HG02885 (cell line): ENCODE data around the gene TACC2.
"Not testable (repeated sequence)": the region's sequence is repeated elsewhere in the genome, so short reads cannot be mapped to it uniquely, and the experiment has no call there.

Experiments used
- ATAC-seq: cut with Tn5 transposase; IDR thresholded peaks from one replicate; pipeline ENCODE4 v1.9.1; 2021; ENCODE audit warnings: mild to moderate bottlenecking; ENCODE audit not compliant: unreplicated experiment, poor library complexity

Gene TACC2

DNA sequence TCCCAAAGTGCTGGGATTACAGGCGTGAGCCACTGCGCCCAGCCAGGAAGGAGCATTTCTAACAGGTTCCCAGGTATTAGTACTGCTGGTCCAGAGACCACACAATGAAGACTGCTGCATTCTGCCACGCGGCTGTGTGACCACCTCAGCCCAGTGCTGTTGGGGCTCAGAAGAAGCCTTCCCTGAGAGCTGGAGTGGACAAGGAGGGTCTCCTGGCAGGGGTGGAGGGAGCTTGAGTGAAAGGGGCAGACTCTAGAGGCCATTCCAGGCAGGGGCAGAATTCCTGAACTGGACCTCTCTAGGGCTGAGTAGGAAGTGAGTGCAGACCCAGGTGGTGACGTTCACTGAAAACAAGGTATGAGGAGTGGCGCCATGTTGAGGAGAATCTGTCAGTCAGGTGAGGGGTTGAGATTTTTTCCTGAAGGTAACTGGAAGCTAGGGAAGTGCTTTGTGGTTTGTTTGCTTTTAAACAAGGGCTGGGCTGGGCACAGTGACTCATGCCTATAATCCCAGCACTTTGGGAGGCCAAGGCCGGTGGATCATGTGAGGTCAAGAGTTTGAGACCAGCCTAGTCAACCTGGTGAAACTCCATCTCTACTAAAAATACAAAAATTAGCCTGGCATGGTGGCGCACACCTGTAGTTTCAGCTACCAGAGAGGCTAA lies 67.6 kb downstream of the TACC2 start:
- no peak for ATAC-seq

DNA sequence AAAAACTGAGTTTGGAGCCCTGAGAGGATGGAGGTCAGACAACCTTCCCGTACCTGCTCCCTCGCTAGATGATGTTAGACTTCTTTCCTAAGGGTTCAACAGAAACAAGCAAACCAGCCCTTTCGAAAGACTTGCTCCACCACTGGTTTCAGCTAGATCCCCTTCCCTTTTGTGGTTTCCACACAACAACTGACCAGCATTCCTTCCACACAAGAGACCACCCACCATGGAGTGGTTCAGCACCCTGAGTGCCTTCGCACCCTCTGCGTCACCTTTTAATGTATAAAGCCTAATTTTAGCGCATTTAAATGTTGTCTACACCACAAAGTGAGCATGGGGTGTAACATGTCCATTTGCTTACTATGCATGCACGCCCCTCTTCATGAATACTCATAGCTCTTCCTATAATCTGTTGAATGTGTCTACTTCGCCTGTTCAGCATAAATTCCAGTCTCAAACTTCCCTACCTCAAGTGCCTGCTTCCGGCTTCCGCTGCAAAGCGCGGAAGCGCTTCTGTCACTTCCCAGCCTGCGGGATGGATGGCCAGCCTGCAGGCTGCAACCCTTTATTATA lies 69.0 kb downstream of the TACC2 start:
- ATAC-seq = no peak

GRCh38 chr10:122060250-122060649 lies 71.3 kb downstream of the TACC2 start:
- ATAC-seq = no peak

GRCh38 chr10:122062831-122063674 lies 74.1 kb downstream of the TACC2 start:
- ATAC-seq = no peak

DNA sequence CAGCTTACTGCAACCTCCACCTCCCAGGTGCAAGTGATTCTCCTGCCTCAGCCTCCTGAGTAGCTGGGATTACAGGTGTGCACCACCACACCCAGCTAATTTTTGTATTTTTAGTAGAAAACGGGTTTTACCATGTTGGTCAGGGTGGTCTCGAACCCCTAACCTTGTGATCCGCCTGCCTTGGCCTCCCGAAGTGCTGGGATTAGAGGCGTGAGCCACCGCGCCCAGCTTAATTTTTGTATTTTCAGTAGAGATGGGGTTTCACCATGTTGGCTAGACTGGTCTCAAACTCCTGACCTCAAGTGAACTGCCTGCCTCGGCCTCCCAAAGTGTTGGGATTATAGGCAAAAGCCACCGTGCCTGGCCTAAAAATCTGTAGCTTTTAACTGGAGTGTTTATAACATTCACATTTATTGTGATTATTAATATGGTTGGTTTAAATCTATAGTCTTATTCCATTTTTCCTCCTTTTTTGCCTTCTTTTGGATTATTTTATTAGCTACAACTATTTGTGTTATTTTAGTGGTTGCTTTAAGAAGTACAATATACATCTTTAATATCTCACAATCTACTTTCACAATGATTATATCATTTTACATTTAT lies 77.5 kb downstream of the TACC2 start:
- not testable (repeated sequence) for ATAC-seq

GRCh38 chr10:122068844-122069243 lies 79.9 kb downstream of the TACC2 start:
- no peak for ATAC-seq

GRCh38 chr10:122072491-122072890 lies 83.5 kb downstream of the TACC2 start:
- ATAC-seq = no peak

DNA sequence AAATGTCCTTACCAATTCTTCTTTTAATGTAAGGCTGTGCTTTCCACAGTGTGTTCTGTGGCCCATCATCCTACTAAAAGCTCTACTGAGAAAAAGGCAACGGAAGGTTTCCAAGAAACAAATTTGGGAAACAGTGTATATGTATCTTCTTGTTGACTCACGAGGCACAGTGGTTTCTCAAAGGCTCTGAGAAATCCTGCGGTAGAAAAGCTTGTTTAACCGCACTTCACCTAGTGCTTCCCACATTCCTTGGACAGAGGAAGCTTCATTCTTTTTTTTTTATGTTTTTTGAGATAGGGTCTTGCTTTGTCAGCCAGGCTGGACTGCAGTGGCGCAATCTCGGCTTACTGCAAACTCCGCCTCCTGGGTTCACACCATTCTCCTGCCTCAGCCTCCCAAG lies 84.5 kb downstream of the TACC2 start:
- no peak for ATAC-seq

- no peak for ATAC-seq
Observed at GRCh38 chr10:122075171-122075570, 86.2 kb downstream of the TACC2 start.

DNA sequence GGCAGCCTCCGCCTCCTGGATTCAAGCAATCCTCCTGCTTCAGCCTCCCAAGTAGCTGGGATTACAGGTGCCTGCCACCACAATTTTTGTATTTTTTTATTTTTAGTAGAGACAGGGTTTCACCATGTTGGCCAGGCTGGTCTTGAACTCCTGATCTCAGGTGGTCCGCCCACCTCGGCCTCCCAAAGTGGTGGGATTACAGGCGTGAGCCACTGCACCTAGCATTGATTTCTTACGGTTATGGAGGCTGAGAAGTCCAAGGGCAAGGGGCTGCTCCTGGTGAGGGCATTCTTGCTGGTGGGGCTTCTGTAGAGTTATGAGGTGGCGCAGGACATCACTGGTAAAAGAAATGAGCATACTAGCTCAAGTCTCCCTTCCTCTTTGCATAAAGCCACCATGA lies 86.9 kb downstream of the TACC2 start:
- ATAC-seq = not testable (repeated sequence)

GRCh38 chr10:122077311-122077875 lies 88.4 kb downstream of the TACC2 start:
- ATAC-seq = no peak

DNA sequence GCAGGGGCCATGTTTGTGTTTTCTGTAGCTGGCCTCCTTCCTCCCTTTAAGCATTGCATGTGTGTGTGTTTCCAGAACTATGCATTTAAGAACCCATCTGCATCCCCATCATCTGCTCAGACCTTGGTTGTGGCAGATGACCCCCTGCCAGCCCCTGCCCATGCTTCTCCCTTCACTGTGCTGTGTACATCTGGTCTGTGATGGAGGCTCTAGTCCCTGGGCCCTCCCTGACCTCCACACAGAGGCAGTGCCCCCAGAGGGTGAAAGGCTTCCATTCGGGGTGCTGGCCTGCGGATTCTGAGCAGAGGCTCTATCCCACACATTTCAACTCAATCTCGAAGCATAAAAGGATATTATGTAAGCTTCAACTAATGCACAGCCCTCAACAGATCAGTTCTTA lies 89.4 kb downstream of the TACC2 start:
- ATAC-seq = no peak

- no peak for ATAC-seq
Observed at GRCh38 chr10:122078965-122079795, 90.2 kb downstream of the TACC2 start.

- no peak for ATAC-seq
Observed at GRCh38 chr10:122082616-122083477, 93.9 kb downstream of the TACC2 start.

- no peak for ATAC-seq
Observed at GRCh38 chr10:122083478-122084025, 94.6 kb downstream of the TACC2 start.

DNA sequence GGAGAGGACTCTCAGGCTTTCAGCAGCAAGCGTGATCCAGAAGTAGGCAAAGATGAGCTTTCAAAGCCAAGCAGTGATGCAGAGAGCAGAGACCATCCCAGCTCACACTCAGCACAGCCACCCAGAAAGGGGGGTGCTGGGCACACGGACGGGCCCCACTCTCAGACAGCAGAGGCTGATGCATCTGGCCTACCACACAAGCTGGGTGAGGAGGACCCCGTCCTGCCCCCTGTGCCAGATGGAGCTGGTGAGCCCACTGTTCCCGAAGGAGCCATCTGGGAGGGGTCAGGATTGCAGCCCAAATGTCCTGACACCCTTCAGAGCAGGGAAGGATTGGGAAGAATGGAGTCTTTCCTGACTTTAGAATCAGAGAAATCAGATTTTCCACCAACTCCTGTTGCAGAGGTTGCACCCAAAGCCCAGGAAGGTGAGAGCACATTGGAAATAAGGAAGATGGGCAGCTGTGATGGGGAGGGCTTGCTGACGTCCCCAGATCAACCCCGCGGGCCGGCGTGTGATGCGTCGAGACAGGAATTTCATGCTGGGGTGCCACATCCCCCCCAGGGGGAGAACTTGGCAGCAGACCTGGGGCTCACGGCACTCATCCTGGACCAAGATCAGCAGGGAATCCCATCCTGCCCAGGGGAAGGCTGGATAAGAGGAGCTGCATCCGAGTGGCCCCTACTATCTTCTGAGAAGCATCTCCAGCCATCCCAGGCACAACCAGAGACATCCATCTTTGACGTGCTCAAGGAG lies 95.5 kb downstream of the TACC2 start:
- ATAC-seq = no peak

DNA sequence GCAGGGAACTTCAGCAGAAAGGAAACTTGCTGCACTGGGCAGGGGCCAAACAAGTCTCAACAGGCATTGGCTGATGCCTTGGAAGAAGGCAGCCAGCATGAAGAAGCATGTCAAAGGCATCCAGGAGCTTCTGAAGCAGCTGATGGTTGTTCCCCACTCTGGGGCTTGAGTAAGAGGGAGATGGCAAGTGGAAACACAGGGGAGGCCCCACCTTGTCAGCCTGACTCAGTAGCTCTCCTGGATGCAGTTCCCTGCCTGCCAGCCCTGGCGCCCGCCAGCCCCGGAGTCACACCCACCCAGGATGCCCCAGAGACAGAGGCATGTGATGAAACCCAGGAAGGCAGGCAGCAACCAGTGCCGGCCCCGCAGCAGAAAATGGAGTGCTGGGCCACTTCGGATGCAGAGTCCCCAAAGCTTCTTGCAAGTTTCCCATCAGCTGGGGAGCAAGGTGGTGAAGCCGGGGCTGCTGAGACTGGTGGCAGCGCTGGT lies 96.5 kb downstream of the TACC2 start:
- ATAC-seq = no peak
